ENCODE results near the gene RBM33. TPM values are rescaled to one million over a fixed set of nuclear protein-coding genes. Genes with fewer than 3 reads are reported as not detected.

Gene RBM33
- total RNA-seq, 2 donors from 2014 or later: 74.7 to 76.1 TPM

DNA sequence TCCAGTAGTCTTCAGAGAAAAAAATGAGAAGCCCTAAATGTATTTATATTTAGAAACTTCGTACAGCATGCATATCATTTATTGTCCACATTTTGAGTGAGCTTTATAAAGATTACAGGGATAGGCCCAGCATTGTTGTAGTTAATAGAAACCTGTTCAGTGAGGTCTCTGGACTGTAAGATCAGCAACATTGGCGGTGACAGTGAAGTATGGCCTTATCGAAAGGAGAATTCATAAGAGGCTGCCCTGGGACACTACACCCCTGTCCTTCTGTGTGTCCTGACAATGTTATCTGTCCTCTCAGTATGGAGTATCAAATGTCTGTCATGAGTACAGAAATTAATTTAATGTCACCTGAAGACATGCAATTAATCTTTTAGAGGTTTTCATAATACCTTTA lies 110.6 kb downstream of the RBM33 start:
- DNase-seq (ENCODE audit: low spot score in 2 of 2): no peak
- Mint-ChIP-seq H3K36me3 (peaks cover 0 to 51% of the 10 kb centered on the region in 2 donors), H3K27ac (peak overlapping the region in 1 of 2 donors; percentile 57), H3K9me3 (peaks cover 0 to 4% of the 10 kb centered on the region in 2 donors)
- no peak for ATAC-seq

DNA sequence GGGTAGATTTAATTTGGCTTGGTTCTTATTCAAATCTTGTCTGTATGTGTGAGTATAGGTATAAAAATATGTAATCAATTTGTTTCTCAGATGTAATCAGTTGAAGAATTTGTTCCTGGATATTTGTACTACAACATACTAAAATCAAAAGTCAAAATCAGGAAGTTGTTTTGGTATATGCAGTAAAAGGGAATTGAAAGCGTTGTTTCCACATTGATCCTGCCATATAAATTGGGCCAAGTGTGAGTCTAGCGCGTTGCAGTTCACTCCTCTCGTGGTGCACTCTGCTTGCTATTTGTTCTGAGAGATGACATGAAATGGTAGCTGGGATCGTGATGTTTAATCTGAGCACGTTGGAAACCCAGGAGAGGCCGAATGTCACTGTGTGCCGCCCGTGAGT lies 111.9 kb downstream of the RBM33 start:
- DNase-seq (ENCODE audit: low spot score in 2 of 2) (no peak), ATAC-seq (no peak)
- Mint-ChIP-seq H3K27ac (no peak overlapping the region), H3K9me3 (peaks cover 0 to 4% of the 10 kb centered on the region in 2 donors), H3K36me3 (peaks cover 0 to 57% of the 10 kb centered on the region in 2 donors)

DNA sequence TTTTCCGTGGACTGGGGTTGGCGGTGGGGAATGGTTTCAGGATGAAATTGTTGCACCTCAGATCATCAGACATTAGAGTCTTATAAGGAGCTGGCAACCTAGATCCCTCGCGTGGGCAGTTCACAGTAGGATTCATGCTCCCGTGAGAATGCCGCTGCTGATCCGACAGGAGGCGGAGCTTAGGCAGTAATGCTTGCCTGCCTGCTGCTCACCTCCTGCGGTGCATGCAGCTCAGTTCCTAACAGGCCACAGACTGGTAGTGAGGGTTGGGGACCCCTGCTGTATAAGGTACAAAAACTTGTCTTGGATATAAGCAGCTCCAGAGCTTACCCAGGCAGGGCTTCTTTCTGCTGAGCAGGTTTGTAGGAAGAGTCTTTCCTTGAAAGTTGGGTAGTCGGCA lies 113.9 kb downstream of the RBM33 start:
- peaks cover 0 to 4% of the 10 kb centered on the region in 2 donors for H3K9me3 Mint-ChIP-seq
- no peak overlapping the region for H3K27ac Mint-ChIP-seq
- DNase-seq (ENCODE audit: low spot score in 2 of 2) (no peak), ATAC-seq (no peak)
- H3K36me3 Mint-ChIP-seq: peaks cover 0 to 53% of the 10 kb centered on the region in 2 donors

DNA sequence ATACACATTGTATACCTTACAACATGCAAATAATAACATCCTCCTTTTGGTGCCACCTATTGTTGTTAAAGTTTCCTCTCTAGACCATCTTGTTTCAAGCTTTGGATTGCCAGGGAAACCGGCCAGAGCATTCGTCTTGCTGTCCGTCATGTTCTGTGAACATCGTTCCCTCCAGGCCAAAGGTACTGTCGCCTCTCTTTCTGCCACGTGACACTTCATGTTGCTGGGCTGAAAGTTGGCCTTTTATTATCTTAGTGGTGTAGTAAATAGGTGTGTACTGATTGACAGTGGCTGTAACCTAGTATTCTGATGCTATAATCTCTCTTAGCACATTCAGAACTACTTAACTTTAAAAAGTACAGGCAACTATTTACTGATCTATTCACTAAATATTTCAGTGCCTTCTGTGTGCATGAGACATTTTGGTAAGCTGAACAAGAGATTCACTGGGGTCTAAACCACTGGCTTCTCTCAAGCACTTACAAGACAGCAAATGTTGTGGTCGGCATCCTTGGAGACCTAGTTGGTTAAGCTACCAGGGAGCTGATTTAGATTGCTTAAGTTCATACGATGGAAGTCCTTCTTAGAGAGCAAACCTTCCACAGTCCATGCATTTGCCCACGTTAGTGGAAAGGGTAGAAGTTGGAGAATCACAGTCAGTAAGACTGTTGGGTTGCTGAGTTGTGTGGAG lies 115.4 kb downstream of the RBM33 start:
- peaks cover 0 to 55% of the 10 kb centered on the region in 2 donors for H3K36me3 Mint-ChIP-seq

DNA sequence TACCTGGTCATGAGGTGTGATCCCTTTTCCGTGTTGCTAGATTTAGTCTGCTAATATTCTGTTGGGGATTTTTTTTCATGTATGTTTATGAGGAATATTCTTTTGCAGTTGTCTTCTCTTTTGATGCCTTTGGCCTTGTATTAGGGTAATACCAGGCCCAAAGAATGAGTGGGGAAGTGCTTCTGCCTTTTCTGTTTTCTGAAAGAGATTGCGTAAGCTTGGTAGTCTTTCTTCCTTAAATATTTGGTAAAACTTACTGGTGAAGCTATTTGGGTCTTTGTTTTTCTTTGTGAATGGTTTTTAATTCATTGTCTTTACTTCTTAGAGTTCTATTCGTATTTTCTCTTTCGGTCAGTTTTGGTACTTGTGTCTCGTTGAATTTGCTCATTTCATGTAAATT lies 116.7 kb downstream of the RBM33 start:
- H3K36me3 Mint-ChIP-seq: peaks cover 0 to 52% of the 10 kb centered on the region in 2 donors

More for the DNA sequence above, 115.4 kb downstream of the RBM33 start:
- DNase-seq (ENCODE audit: low spot score in 2 of 2) (no peak), ATAC-seq (no peak)
- peaks cover 0 to 4% of the 10 kb centered on the region in 2 donors for H3K9me3 Mint-ChIP-seq
- H3K27ac Mint-ChIP-seq: peak overlapping the region in 1 of 2 donors; percentile 22

DNA sequence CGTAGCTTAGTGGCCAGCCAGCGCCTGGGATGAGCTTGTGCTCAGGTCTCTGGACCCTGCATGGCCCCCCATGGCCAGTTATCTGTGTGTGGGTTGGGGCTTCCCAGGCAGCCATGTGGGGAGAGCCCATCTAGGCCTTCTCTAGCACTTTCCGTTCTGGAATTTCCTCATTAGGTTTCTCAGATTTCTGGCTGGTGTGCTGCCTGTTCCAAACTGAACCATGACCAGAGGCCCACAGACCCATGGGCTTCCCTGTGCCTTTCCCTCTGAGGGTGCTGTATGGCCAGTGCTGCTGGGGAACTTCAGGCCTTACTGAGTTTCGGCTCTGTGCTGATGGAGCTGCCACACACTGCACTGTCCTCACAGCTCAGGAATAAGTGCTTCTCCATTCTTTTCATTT lies 117.6 kb downstream of the RBM33 start:
- peaks cover 0 to 44% of the 10 kb centered on the region in 2 donors for H3K36me3 Mint-ChIP-seq

More for the DNA sequence above, 116.7 kb downstream of the RBM33 start:
- Mint-ChIP-seq H3K27ac (no peak overlapping the region), H3K9me3 (peaks cover 0 to 4% of the 10 kb centered on the region in 2 donors)
- ATAC-seq (no peak), DNase-seq (ENCODE audit: low spot score in 2 of 2) (no peak)

DNA sequence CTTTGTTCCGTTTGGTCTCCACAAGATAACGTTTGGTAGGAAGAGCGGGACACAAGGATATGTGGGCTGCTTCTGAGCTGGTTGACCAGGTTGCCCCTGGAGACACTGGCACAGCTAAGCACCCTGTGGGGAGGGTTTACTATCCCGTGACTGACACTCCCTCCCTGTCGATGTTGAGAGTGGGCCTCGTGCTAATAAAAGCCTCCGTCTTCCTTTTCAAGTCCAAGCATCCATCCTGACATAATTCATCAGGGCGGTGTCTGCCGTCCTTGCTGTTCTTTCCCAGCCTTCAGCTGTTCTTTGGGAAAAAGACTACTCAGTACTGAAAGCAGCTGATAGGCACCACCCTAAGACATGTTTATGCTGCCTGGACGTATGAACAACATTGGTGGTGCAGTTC lies 118.2 kb downstream of the RBM33 start:
- peak overlapping the region; percentile 81 to 89 for H3K27ac Mint-ChIP-seq
- peaks cover 0 to 38% of the 10 kb centered on the region in 2 donors for H3K36me3 Mint-ChIP-seq
- H3K9me3 Mint-ChIP-seq: no peaks in the 10 kb centered on the region
- DNase-seq (ENCODE audit: low spot score in 2 of 2) (no peak), ATAC-seq (no peak)

More for the DNA sequence above, 117.6 kb downstream of the RBM33 start:
- H3K27ac Mint-ChIP-seq: peak overlapping the region in 1 of 2 donors; percentile 81
- H3K9me3 Mint-ChIP-seq: peaks cover 0 to 4% of the 10 kb centered on the region in 2 donors
- DNase-seq (ENCODE audit: low spot score in 2 of 2): no peak
- no peak for ATAC-seq

DNA sequence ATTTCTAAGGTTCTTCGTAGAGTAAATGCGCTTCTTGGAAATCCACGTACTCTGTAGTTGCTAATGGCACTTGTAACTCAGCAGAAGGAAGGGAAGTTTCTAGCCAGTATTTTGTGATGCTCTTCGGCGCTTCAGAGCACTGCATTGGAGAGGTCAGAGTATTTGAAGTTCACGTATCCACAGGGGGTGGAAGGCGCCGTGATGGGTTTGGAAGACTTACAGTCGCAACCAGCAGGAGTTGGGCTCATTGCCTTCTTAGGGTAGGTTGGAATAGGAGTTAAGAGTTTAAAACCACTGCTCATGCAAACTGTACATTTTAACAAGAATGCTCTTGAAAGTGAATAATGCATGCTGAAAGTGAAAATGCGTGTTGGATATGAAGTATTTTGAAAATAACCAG lies 118.7 kb downstream of the RBM33 start:
- no peak for DNase-seq (ENCODE audit: low spot score in 2 of 2)
- Mint-ChIP-seq H3K36me3 (peaks cover 0 to 37% of the 10 kb centered on the region in 2 donors), H3K9me3 (no peaks in the 10 kb centered on the region), H3K27ac (peak overlapping the region; percentile 81 to 89)
- no peak for ATAC-seq

DNA sequence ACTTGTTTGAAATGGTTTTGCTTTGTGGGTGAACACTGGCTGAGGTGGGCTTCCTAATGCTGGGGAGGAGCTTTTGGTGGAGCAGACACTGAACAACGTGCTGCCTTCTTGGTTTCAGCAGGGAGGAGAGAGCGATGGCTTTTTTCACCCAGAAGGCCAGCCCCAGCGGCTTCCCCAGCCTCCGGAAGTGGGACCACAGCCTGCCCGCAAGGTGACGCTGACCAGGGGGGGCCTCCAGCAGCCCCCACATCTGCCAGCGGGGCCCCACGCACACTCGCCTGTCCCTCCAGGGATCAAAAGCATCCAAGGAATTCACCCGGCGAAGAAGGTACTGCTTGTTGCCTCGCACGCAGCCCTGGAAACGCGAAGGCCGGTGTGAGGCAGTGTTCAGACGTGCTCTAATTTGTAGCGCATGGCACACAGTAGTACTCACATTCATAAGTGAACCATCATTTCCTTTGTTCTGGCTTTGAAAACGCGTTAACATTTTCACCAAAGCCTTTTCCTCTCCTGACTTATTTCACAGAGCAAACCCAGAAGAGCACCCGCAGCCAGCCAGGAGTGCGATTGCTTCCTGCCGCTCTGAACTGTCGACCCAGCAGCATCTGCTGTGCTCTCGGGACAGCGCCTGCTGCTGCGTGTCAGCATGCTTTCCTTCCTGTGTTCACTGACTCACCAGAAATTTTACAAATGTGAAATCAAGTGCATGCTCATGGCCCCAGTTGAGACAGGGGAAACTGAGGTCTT lies 119.4 kb downstream of the RBM33 start:
- peak overlapping the region; percentile 89 to 96 for H3K27ac Mint-ChIP-seq
- no peaks in the 10 kb centered on the region for H3K9me3 Mint-ChIP-seq
- DNase-seq (ENCODE audit: low spot score in 2 of 2): peak; percentile 60 to 77
- H3K36me3 Mint-ChIP-seq: peaks cover 5 to 37% of the 10 kb centered on the region in 2 donors
- peak; percentile 88 to 89 for ATAC-seq

DNA sequence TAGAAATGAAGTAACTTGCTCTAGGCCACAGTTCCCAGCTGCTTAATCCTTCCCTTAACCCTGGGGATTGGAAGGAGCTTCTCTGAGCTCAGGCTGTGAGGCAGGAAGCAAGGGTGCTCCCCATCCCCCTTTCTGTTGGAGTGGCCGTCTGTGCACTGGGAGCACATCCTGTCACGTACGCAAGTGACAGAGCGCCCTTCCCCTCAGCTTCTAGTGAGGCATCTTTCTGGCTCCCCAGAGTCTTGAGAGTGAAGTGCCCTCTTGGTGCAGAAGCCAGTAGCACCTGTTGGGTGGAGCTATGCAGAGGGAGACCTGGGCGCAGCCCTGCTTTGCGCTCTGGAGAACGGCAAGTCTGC lies 120.0 kb downstream of the RBM33 start:
- DNase-seq (ENCODE audit: low spot score in 2 of 2) (peak; percentile 51 to 66), ATAC-seq (peak; percentile 59 to 73)
- H3K36me3 Mint-ChIP-seq: peaks cover 10 to 37% of the 10 kb centered on the region in 2 donors
- no peaks in the 10 kb centered on the region for H3K9me3 Mint-ChIP-seq
- peak overlapping the region; percentile 89 to 96 for H3K27ac Mint-ChIP-seq

DNA sequence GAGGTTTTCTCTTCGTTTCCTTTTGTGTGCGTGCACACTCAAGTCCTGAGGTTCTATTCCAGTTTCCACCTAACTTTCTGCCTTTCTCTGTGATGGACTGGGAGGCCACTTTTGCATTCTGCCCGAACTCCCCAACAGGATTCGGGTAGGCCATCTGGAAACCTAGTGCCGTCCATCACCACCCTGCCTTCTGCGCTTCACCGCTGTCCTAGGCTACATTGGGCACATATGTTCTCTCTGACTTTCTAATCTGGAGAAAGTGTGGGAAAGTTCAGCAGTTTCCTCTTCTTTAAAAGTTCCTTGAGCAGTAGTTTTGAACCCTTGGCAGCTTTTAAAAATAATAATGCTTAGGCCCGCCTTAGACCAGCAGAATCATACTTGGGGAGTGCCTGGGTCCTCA lies 121.0 kb downstream of the RBM33 start:
- no peaks in the 10 kb centered on the region for H3K9me3 Mint-ChIP-seq
- no peak for ATAC-seq
- no peak for DNase-seq (ENCODE audit: low spot score in 2 of 2)
- peak overlapping the region in 1 of 2 donors; percentile 57 for H3K27ac Mint-ChIP-seq
- H3K36me3 Mint-ChIP-seq: peaks cover 17 to 35% of the 10 kb centered on the region in 2 donors

DNA sequence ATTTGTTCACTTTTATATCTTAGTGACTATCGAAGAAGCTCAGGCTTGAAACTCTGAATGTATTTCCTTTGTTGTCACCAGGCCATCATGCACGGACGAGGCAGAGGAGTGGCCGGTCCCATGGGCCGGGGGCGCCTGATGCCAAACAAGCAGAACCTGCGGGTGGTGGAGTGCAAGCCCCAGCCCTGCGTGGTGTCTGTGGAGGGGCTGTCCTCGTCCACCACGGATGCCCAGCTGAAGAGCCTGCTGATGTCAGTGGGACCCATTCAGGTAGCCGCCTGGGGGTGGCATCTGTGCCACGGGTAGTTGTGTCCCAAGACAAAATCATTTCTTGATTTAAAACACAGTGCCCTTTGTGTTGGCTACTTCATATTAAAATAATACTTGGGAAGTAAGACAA lies 121.9 kb downstream of the RBM33 start:
- no peak overlapping the region for H3K27ac Mint-ChIP-seq
- H3K9me3 Mint-ChIP-seq: no peaks in the 10 kb centered on the region
- ATAC-seq (no peak), DNase-seq (ENCODE audit: low spot score in 2 of 2) (no peak)
- H3K36me3 Mint-ChIP-seq: peaks cover 17 to 29% of the 10 kb centered on the region in 2 donors

DNA sequence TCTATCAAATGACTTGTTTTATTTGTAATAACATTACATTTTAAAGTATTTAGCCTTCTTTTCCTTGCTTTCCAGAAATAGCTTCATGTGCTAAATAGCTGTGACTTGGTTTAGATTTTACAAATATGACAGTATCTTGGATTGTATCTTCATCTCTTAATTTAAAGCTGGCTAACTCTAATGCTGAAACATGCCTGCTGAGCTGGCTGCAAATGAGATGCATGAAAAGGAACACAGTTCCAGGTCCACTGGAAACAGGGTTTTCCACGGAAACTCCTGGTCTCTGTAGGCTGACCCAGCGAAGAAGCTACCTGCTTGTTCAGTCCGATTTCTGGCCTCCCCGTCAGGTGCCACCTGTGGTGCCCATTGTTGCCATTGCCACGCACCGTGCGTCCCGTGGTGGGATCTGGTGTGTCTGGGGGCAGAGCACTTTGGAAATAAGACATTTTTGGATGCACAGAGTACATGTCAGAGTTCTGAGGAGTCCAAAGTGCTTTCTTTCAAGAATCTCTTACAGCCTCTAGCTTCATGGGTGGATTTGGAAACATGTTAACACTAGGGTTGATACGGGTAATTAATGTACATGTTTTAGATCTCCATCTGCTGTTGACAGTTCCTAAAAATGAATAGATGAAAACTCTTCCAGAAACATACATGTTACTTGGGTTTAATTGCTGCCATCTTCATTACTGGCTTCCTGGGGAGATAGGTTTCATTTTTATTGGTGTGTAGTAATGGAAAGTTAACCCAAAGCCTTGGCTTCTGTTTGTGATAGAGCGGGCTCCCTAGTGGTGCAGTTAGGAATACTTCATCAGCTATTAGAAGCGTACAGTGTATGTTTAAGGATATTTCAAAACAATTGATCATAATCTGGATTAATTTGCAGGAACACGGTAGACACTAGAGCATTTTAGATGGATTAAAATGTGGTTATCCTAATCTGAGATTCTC lies 122.8 kb downstream of the RBM33 start:
- peaks cover 17 to 24% of the 10 kb centered on the region in 2 donors for H3K36me3 Mint-ChIP-seq
- ATAC-seq (no peak), DNase-seq (ENCODE audit: low spot score in 2 of 2) (no peak)
- peak overlapping the region in 1 of 2 donors; percentile 69 for H3K27ac Mint-ChIP-seq
- H3K9me3 Mint-ChIP-seq: no peaks in the 10 kb centered on the region

DNA sequence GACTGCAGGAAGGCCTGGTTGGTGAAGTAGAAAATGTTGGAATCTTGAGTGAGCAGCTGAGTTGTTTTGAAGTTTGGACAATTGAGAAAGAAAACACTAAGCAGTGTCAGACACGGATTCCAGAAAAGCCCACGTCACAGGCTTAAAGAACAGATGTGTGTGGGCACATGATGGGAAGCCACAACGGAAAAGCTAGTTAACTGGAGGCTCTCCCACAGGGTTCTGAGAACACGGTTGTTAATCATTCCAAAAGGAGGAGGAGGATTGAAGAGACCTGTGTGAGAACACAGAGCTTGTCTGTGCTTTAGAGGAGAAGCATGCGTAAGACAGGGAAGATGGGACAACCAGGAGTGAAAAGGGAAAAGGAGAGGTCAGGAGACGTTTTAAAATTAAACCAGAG lies 125.2 kb downstream of the RBM33 start:
- ATAC-seq (no peak), DNase-seq (ENCODE audit: low spot score in 2 of 2) (no peak)
- Mint-ChIP-seq H3K9me3 (no peaks in the 10 kb centered on the region), H3K36me3 (peaks cover 9 to 17% of the 10 kb centered on the region in 2 donors), H3K27ac (peak overlapping the region; percentile 17 to 69)

DNA sequence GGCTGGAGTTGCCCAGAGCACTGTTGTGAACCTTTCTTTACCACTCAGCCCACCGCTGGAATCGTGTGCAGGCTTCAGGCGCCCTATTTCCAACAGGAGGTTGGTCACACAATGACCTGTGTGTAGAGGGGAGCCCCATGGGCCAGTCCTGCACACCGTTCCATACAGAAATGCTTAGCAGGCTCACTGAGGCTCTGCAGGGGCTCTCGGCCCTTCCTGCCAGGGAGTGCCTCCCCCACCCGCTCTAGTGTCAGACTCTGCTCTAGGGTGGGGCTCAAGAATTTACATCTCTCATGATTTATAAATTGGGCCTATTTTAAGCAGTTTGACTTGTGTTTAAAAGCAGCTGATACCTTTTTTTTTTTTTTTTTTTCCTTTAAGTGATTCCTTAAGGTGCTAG lies 125.8 kb downstream of the RBM33 start:
- H3K9me3 Mint-ChIP-seq: no peaks in the 10 kb centered on the region
- H3K27ac Mint-ChIP-seq: no peak overlapping the region
- peaks cover 7 to 17% of the 10 kb centered on the region in 2 donors for H3K36me3 Mint-ChIP-seq
- no peak for DNase-seq (ENCODE audit: low spot score in 2 of 2)
- no peak for ATAC-seq

DNA sequence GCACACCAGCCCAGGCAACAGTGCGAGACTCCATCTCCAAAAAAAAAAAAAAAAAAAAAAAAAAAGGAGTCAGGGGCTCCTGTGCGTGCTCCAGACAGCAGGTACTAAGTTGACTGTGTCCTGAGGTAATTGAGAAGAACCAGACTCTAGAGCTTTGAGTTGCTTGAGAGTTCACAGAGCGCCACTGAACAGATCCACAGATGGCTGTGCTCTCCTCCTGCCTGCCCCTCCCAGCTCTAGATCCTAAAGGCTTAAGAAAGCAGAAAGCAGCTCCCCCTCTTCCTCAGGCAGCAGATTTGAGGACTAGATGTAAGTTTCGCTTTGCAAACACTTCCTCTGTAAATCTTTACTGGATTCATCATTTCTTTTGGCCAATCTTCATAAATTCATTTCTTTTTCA lies 129.1 kb downstream of the RBM33 start:
- Mint-ChIP-seq H3K9me3 (no peaks in the 10 kb centered on the region), H3K27ac (peak overlapping the region in 1 of 2 donors; percentile 16), H3K36me3 (peaks cover 13 to 28% of the 10 kb centered on the region in 2 donors)
- ATAC-seq (no peak), DNase-seq (ENCODE audit: low spot score in 2 of 2) (no peak)
